Activated CD8-positive, alpha-beta memory T cell treated with anti-CD3 and anti-CD28 coated beads, Interleukin-2, amount 50 U/mL, for 48 hours (primary cell): ENCODE results near the gene TAGLN3.

Source experiments
- DNase-seq: peaks from one replicate; pipeline ENCODE4 v3.0.0-alpha.2; 2020

Gene TAGLN3

GRCh38 chr3:112056451-112056929, 57.8 kb downstream of the TAGLN3 start:
- DNase-seq: peak; percentile 52

GRCh38 chr3:112059497-112059896, 60.8 kb downstream of the TAGLN3 start:
- no peak for DNase-seq

- DNase-seq: no peak
Measured at GRCh38 chr3:112061152-112061551, 62.4 kb downstream of the TAGLN3 start.
